NCI-H345 (cell line): ENCODE results near the gene SERPINF2.
"Not testable (repeated sequence)": the region's sequence is repeated elsewhere in the genome, so short reads cannot be mapped to it uniquely, and the experiment has no call there.

Experiments used
- DNase-seq: peaks from one replicate; lab custom pipeline; 2025; lab: John Stamatoyannopoulos, UW

SERPINF2 gene

DNA sequence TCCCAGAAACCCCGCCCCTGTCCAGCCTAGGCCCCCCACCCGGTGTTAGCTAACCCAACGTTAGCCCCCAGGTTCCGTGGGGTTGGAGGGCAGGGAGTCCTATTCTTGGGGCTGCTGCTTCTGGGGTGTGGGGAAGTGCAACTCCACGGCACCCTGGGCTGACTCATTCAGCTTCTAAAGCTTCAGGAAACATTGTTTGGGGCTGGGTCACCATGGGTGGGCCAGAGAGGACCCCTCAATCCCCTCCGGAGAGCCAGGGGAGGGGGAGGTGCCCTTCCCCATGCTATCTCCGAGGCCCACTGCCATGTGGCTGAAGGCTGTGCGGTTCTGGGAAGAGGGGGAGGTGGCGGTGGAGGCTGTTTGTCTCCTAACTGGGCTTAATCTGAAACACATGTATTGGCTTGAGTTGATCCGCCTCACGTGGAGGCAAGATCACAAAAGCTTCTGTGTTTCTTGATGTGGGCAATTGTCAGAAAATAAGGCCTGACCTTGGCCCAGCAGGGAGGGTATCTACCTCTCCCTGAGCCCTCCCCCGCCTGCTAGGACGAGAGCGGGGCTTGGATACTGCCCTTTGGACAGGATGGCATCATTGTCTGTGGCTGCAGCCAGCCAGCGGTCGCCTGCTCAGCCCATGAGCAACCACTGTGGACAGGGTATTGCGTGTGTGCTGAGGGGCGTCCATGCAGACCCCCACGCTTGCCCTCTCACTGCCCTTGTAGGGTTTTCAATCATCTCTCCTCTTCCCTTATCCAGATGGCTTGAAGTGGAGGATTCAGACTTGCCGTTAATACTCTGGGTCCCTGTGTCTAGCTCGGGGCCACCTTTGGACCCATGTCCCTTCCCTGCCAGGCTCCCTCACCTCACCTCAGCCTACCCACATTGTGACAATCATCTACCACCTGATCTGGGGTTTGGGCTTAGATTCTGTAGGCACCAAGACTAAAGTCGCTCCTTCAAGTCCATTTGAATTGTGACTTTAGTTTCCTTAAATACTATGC is 20.5 kb downstream of the SERPINF2 start:
- no peak for DNase-seq

DNA sequence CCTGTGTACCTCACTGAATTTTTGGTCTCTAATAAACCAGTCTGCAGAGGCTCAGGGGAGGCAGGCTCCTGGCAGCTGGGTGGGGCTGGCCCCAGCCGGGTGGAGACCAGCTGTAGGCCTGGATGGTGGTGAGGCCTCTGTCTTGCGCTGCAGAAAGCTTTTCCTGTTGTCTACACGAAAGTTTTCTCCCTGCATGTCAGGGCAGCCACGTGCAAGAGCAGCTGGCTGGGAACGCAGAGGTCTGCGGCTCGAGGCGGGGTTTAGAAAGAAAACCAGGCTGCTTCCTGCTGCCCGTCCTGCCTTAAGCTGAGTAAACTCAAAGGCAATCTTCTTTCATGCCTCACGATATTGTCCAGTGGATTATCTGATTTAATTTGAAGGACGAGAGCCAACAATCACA is 21.6 kb downstream of the SERPINF2 start:
- DNase-seq, result no peak

GRCh38 chr17:1764705-1765104 is 22.0 kb downstream of the SERPINF2 start:
- DNase-seq, result not testable (repeated sequence)

GRCh38 chr17:1765576-1765975 is 22.9 kb downstream of the SERPINF2 start:
- DNase-seq, result no peak

DNA sequence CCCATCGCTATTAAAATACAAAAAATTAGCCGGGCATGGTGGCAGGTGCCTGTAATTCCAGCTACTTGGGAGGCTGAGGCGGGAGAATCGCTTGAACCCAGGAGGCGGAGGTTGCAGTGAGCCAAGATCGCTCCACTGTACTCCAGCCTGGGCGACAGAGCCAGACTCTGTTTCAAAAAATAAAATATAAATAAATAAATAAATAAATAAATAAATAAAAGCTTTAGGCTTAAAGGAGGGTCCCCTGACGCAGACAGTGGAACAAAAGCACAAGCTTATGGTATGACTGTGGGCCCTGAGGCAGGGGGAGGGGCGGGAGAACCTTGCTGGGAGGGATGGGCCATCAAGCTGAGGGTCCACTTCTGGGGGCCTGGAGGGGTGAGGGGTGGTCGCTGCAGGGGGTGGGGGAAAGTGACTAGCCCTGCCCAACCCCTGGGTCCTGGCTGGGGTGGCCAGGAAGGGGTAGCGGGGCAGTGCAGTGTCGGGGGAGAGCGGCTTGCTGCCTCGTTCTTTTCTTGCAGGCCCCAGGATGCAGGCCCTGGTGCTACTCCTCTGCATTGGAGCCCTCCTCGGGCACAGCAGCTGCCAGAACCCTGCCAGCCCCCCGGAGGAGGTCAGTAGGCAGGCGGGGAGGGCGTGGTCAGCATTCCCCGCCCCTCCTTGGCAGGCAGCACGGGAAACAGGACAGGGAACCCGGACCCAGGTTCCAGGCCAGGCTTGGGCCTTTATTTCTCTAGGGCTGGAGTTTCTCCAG is 23.9 kb downstream of the SERPINF2 start:
- DNase-seq, result no peak

GRCh38 chr17:1767358-1767757 is 24.7 kb downstream of the SERPINF2 start:
- DNase-seq, result no peak

GRCh38 chr17:1769822-1770477 is 27.3 kb downstream of the SERPINF2 start:
- peak; percentile 57 for DNase-seq

DNA sequence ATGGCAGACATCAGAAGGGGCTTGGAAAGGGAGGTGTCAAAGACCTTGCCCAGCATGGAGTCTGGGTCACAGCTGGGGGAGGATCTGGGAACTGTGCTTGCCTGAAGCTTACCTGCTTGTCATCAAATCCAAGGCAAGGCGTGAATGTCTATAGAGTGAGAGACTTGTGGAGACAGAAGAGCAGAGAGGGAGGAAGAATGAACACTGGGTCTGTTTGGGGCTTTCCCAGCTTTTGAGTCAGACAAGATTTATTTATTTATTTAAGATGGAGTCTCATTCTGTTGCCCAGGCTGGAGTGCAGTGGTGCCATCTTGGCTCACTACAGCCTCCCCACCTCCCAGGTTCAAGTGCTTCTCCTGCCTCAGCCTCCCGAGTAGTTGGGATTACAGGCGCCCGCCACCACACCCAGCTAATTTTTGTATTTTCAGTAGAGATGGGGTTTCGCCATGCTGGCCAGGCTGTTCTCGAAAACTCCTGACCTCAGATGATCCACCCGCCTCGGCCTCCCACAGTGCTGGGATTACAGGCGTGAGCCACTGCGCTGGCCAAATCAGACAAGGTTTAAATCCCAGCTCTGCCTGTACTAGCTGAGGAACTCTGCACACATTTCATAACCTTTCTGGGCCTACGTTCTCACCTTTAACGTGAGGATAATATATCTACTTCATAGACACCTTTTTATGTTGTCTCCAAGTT is 30.5 kb downstream of the SERPINF2 start:
- not testable (repeated sequence) for DNase-seq

DNA sequence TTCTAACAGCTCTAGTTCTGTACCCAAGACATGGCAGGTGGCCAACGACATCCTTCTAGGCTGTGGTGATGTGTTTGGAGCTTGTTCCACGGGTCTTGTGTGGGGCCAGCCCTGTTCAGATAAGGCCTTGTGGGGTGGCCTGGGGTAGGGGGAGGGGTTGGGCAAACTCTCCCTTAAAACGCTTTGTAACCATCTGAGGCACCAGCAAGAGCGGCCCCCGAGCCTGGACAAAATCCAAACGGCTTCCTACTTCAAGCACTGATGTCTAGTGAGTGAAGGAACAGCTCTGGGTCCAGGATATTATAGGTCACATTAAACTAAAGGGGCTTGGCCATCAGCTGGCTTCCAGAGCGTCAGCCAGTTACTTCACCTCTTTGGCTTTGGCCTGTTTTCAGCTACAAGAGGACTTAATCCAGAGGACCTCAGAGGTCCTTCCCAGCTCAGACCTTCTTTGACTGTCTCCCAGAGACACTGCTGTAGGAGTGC is 31.1 kb downstream of the SERPINF2 start:
- DNase-seq, result no peak

GRCh38 chr17:1774390-1775176 is 31.9 kb downstream of the SERPINF2 start:
- no peak for DNase-seq

GRCh38 chr17:1776328-1776727 is 33.7 kb downstream of the SERPINF2 start:
- no peak for DNase-seq

DNA sequence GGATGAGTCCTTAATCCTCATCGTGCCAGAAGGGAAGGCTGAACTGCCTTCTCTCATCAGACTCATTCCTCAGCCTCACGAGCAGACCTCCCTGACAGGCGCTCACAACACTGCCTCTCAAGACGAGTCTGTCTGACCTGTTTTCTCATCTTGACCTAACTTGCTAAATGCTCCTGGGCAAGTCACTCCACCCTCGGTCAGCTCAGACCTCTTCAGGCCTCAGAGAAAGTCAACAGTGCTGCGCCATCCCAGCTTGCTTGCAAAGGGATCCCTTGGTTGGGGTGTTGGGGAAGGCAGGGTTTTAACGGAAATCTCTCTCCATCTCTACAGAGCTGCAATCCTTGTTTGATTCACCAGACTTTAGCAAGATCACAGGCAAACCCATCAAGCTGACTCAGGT is 34.2 kb downstream of the SERPINF2 start:
- no peak for DNase-seq

- DNase-seq, result no peak
These were observed 37.0 kb downstream of the SERPINF2 start for GRCh38 chr17:1779571-1780131.

GRCh38 chr17:1782171-1782567 is 39.5 kb downstream of the SERPINF2 start:
- no peak for DNase-seq

- DNase-seq, result no peak
These were observed 40.6 kb downstream of the SERPINF2 start for GRCh38 chr17:1783271-1783670.

DNA sequence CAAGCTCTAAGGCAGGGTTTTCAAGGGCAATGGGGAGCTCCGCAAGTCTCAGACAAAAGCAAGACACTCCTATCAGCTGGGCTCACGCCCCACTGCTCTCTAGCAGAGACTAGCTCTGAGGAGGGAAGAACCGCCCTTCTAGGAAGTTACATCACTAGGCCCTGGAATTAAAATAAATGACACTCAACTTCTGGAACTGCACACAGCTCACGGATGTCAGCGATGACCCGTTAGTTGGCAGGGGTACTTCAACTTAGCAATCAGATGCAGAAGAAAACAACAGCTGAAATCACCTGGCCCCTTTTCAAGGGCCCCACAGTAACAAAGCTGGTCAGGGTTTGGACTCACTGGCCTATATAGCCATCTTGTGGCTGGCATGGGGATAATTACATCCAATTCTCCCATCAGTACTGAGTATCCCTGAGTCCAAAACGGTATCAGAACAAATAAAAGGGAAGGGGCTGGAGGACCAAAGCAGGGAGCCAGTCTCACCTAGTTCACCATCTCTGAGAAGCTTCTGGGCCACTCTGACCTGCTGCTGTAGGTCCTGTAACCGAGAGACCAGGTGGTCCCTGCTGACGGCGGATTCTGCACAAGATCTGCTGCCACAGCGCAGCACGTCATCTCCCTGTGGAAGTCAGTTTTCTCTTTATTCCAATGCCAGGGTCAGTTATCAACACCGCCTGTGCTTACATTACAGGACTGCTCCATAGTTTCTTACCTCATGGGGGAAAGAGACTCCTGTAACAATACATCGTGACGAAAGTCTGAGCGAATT is 41.4 kb downstream of the SERPINF2 start:
- DNase-seq, result no peak

GRCh38 chr17:1785930-1786329 is 43.3 kb downstream of the SERPINF2 start:
- DNase-seq, result no peak

DNA sequence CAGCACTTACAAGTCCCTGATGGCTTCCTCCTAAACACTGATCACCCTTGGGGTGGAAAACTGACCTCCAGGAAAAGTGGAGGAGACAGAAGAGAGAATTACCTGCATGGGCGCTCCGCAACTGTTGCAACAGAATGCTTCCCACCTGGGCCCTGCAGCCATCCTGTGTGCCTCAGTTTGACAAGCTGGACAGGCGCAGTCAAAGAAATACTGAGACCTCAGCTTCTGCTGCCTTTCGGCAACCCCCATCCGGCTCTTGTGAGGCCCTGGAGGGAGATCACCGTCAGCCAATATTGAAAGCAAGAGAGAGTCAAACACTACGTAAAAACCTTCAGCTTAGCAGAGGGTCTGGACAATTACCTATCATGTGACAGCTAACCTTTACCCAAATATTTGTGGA is 44.0 kb downstream of the SERPINF2 start:
- DNase-seq, result no peak

DNA sequence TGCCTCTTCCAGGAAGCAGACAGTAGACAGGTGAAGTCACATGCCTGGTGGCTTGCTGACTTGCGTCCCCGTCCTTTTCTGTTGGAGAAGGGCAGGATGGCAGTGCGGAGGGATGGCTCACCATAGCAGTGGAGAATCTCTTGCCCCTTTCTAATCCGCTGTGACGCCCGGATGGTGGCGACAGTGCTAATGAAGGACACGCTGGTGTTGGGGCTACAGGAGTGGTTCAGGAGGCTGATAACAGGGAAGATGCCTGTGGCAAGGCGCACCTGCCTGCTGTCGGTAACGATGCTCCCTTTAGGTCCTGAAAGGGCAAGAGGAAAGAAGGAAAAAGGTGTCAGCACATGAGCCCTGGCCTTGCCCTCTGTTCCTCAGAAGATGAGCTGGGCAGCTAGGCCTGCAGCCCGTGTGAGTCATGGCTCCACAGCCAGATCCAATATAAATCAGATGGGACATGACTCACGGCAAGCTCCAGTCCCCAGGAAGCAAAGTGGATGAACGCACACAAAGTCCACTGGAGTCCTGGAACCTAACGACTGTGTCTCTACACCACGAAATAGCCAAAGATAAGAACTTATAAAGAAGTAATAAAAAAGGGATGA is 44.7 kb downstream of the SERPINF2 start:
- DNase-seq, result no peak
